Keratinocyte (primary cell): ENCODE data around the gene TMEM132D. TPM values are rescaled to one million over a fixed set of nuclear protein-coding genes. Genes with fewer than 3 reads are reported as not detected.

Experiments used
- DNase-seq: peaks from one replicate; pipeline ENCODE4 v3.0.0-alpha.2; 2011; ENCODE audit warnings: low read depth, missing footprints, low spot score
- FAIRE-seq: peaks from 2 replicates; lab custom pipeline; 2011; peaks lifted over from hg19 to GRCh38; lab: Jason Lieb, UNC
- H2AFZ ChIP-seq: 2 replicates; pipeline ENCODE4 v1.6.0; 2012; ENCODE audit warnings: low read length, control low read depth, inconsistent platforms; ENCODE audit not compliant: control insufficient read depth
- H3K27ac ChIP-seq: 2 replicates; pipeline ENCODE4 v1.5.1; 2011; ENCODE audit warnings: low read length; ENCODE audit not compliant: control insufficient read depth, insufficient read depth
- H3K27me3 ChIP-seq: 3 replicates; pipeline ENCODE4 v1.6.0; 2011; ENCODE audit warnings: low read length; ENCODE audit not compliant: control insufficient read depth, insufficient read depth; ENCODE audit errors: extremely low read depth
- H3K36me3 ChIP-seq, 2 experiments: 2 replicates in 1 of 2; 3 replicates in 1 of 2; pipeline ENCODE4 v1.5.1; 2011; ENCODE audit warnings: low read length in 2 of 2, mild to moderate bottlenecking in 1 of 2; ENCODE audit not compliant: control insufficient read depth in 2 of 2, insufficient read depth in 2 of 2; ENCODE audit errors: extremely low read depth in 1 of 2
- H3K4me1 ChIP-seq: 3 replicates; pipeline ENCODE4 v1.5.1; 2011; ENCODE audit warnings: low read length; ENCODE audit not compliant: control insufficient read depth, insufficient read depth; ENCODE audit errors: extremely low read depth
- H3K4me2 ChIP-seq: 3 replicates; pipeline ENCODE4 v1.6.0; 2011; ENCODE audit warnings: low read depth, low read length; ENCODE audit not compliant: control insufficient read depth, insufficient read depth; ENCODE audit errors: extremely low read depth
- H3K4me3 ChIP-seq, 3 experiments: fragments of 200-600 bp in 1 of 3; sonication (generic) in 1 of 3; 2 replicates in 2 of 3; 3 replicates in 1 of 3; pipeline ENCODE4 v1.5.1; 2011 to 2016; ENCODE audit warnings: low read length in 3 of 3, mild to moderate bottlenecking in 3 of 3, control low read depth in 2 of 3, inconsistent platforms in 1 of 3, low read depth in 1 of 3, mixed read lengths in 1 of 3, mixed run types in 1 of 3, moderate library complexity in 1 of 3; ENCODE audit not compliant: control insufficient read depth in 2 of 3, insufficient read depth in 2 of 3; ENCODE audit errors: extremely low read depth in 1 of 3
- H3K79me2 ChIP-seq: 2 replicates; pipeline ENCODE4 v1.6.0; 2012; ENCODE audit warnings: low read length; ENCODE audit not compliant: control insufficient read depth, insufficient read depth
- H3K9ac ChIP-seq: 3 replicates; pipeline ENCODE4 v1.6.0; 2011; ENCODE audit warnings: low read length; ENCODE audit not compliant: control insufficient read depth, insufficient read depth; ENCODE audit errors: extremely low read depth
- H3K9me1 ChIP-seq: 3 replicates; pipeline ENCODE4 v1.6.0; 2011; ENCODE audit warnings: low read length; ENCODE audit not compliant: control insufficient read depth, insufficient read depth; ENCODE audit errors: extremely low read depth
- H3K9me3 ChIP-seq: 2 replicates; pipeline ENCODE4 v1.5.1; 2012; ENCODE audit warnings: low read depth, low read length; ENCODE audit not compliant: control insufficient read depth
- H4K20me1 ChIP-seq: 3 replicates; pipeline ENCODE4 v1.6.0; 2011; ENCODE audit warnings: low read length; ENCODE audit not compliant: control insufficient read depth, insufficient read depth; ENCODE audit errors: extremely low read depth
- EZH2 ChIP-seq: IDR thresholded peaks from one replicate; pipeline ENCODE4 v1.6.1; 2012; ENCODE audit warnings: inconsistent platforms, mild to moderate bottlenecking, low read length, moderate library complexity
- dilution Hi-C: fragments of 300-500 bp; cut with MboI; formaldehyde crosslinking; loops from one replicate; pipeline ENCODE4 v1.7.0; 2020; ENCODE audit warnings: low sequenced_read_pairs; ENCODE audit not compliant: extremely low pct_ligation_motif_present
- polyA plus RNA-seq, 5 experiments: library from polyadenylated mRNA; depleted of rRNA in 3 of 5; stranded (reverse) in 3 of 5; stranded (forward) in 1 of 5; unstranded in 1 of 5; fragments of >200 nt; gene quantifications; 1 replicate in 1 of 5; 2 replicates in 3 of 5; 3 replicates in 1 of 5; pipeline versions ENCODE4 v1.2.1 to v1.2.3, GENCODE V29; 2011 to 2012; ENCODE audit warnings: missing spikeins in 2 of 5, low read depth in 1 of 5, low replicate concordance in 1 of 5
- TF ChIP-seq, protein P1 (sequence below), 3 experiments: IDR thresholded peaks in 1 of 3; conservative IDR thresholded peaks in 1 of 3; optimal IDR thresholded peaks in 1 of 3; 2 replicates in 2 of 3; 3 replicates in 1 of 3; pipeline versions ENCODE3 to v1.5.1; 2011; ENCODE audit warnings: low read length in 3 of 3, mild to moderate bottlenecking in 3 of 3, moderate library complexity in 2 of 3, control low read depth in 1 of 3, inconsistent platforms in 1 of 3; ENCODE audit not compliant: insufficient read depth in 2 of 3; ENCODE audit errors: extremely low read depth in 1 of 3

The TMEM132D gene
- polyA plus RNA-seq, 1 donor (not counting 4 experiments of a cell fraction or from before 2014, with no cell fraction given): not detected

DNA sequence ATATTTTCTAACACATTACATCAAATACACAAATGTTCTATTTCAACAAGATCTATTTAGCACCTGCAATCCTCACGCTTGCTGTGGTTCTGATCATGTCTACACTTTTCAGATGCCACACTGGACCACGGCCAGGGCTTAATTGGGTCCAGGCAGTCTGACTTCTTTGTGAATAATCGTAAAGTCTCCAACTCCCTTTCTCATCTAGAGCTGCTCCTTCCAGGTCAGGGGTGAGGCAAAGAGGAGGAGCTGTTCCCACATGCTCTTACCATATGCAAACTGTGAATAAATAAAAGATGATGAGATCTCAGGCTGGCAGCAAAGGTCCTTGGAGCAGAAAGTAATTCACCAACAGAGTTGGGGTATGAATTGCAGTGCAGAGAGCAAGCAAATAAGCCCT, 733.9 kb downstream of the TMEM132D start:
- Histone ChIP-seq H3K9me1 (no peaks in the 10 kb centered on the region), H3K4me2 (no peak overlapping the region), H3K36me3 (no peaks in the 10 kb centered on the region), H3K4me3 (no peak overlapping the region), H3K79me2 (no peaks in the 10 kb centered on the region), H3K9ac (no peak overlapping the region), H3K9me3 (peaks cover 4% of the 10 kb centered on the region), H4K20me1 (no peaks in the 10 kb centered on the region), H2AFZ (no peak overlapping the region), H3K4me1 (no peaks in the 10 kb centered on the region), H3K27me3 (no peaks in the 10 kb centered on the region), H3K27ac (no peak overlapping the region)
- TF ChIP-seq, protein P1, sequence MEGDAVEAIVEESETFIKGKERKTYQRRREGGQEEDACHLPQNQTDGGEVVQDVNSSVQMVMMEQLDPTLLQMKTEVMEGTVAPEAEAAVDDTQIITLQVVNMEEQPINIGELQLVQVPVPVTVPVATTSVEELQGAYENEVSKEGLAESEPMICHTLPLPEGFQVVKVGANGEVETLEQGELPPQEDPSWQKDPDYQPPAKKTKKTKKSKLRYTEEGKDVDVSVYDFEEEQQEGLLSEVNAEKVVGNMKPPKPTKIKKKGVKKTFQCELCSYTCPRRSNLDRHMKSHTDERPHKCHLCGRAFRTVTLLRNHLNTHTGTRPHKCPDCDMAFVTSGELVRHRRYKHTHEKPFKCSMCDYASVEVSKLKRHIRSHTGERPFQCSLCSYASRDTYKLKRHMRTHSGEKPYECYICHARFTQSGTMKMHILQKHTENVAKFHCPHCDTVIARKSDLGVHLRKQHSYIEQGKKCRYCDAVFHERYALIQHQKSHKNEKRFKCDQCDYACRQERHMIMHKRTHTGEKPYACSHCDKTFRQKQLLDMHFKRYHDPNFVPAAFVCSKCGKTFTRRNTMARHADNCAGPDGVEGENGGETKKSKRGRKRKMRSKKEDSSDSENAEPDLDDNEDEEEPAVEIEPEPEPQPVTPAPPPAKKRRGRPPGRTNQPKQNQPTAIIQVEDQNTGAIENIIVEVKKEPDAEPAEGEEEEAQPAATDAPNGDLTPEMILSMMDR (optimal IDR thresholded peaks at IDR 0.05 in 1 of 3, IDR thresholded peaks at IDR 0.05 in 1 of 3, conservative IDR thresholded peaks at IDR 0.05 in 1 of 3; ENCODE audit: extremely low read depth in 1 of 3, insufficient read depth in 2 of 3, low read length in 3 of 3): no peak
- no peak for TF ChIP-seq EZH2
- dilution Hi-C loops: no loop called here
- DNase-seq (no peak), FAIRE-seq (no peak)

DNA sequence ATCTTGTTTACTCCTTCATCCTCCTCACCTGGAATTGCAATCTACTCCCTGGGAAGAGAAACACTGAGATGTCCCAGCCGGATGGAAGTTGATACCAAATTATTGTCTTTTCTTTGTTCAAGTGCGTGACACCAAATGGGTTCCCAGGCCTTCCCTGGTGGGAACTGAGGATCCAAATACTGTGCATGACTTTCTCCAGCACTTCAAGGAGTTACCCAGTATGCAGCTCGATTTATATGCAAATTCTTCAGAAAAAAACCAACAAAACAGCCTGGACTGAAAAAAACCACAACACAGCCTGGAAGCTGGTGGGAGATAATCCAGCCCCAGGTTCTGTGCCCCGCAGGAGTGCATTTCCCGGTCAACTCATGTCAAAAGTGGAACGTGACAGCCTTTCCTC, 740.0 kb downstream of the TMEM132D start:
- Histone ChIP-seq H3K36me3 (no peaks in the 10 kb centered on the region), H3K4me2 (no peak overlapping the region), H3K9me3 (peaks cover 4% of the 10 kb centered on the region), H3K27ac (no peak overlapping the region), H3K79me2 (no peaks in the 10 kb centered on the region), H2AFZ (no peak overlapping the region), H3K4me1 (no peaks in the 10 kb centered on the region), H4K20me1 (no peaks in the 10 kb centered on the region), H3K9me1 (no peaks in the 10 kb centered on the region), H3K27me3 (no peaks in the 10 kb centered on the region), H3K9ac (no peak overlapping the region), H3K4me3 (no peak overlapping the region)
- FAIRE-seq: no peak
- TF ChIP-seq EZH2: no peak
- TF ChIP-seq, protein P1 (optimal IDR thresholded peaks at IDR 0.05 in 1 of 3, IDR thresholded peaks at IDR 0.05 in 1 of 3, conservative IDR thresholded peaks at IDR 0.05 in 1 of 3; ENCODE audit: extremely low read depth in 1 of 3, insufficient read depth in 2 of 3, low read length in 3 of 3): no peak
- dilution Hi-C loops: no loop called here
- no peak for DNase-seq
